GM19023 (cell line): Measurements from ENCODE around the gene CASQ2.
A peak's percentile ranks its signal among the peaks of the same experiment; 100 is the strongest.

Experiments used
- ATAC-seq: cut with Tn5 transposase; IDR thresholded peaks from one replicate; pipeline ENCODE4 v1.9.1; 2021; ENCODE audit warnings: mild to moderate bottlenecking, moderate library complexity; ENCODE audit not compliant: unreplicated experiment

Gene CASQ2

GRCh38 chr1:115701090-115701489, 67.4 kb downstream of the CASQ2 start:
- ATAC-seq = no peak

- ATAC-seq = no peak
Measured at GRCh38 chr1:115697619-115698018, 70.9 kb downstream of the CASQ2 start.

GRCh38 chr1:115694805-115695204, 73.7 kb downstream of the CASQ2 start:
- ATAC-seq = no peak

GRCh38 chr1:115692224-115692623, 76.3 kb downstream of the CASQ2 start:
- no peak for ATAC-seq

GRCh38 chr1:115690972-115691371, 77.5 kb downstream of the CASQ2 start:
- no peak for ATAC-seq

- no peak for ATAC-seq
Measured at GRCh38 chr1:115687744-115688143, 80.8 kb downstream of the CASQ2 start.

GRCh38 chr1:115685029-115685705, 83.3 kb downstream of the CASQ2 start:
- no peak for ATAC-seq

- no peak for ATAC-seq
Measured at GRCh38 chr1:115682792-115683191, 85.7 kb downstream of the CASQ2 start.

- no peak for ATAC-seq
Measured at GRCh38 chr1:115680730-115681111, 87.8 kb downstream of the CASQ2 start.

- peak; percentile 40 for ATAC-seq
Measured at GRCh38 chr1:115679141-115679611, 89.3 kb downstream of the CASQ2 start.

GRCh38 chr1:115678141-115678540, 90.4 kb downstream of the CASQ2 start:
- no peak for ATAC-seq

GRCh38 chr1:115677565-115677964, 90.9 kb downstream of the CASQ2 start:
- no peak for ATAC-seq

- no peak for ATAC-seq
Measured at GRCh38 chr1:115677182-115677555, 91.3 kb downstream of the CASQ2 start.

GRCh38 chr1:115676498-115677181, 91.9 kb downstream of the CASQ2 start:
- no peak for ATAC-seq

GRCh38 chr1:115672224-115673009, 96.1 kb downstream of the CASQ2 start:
- no peak for ATAC-seq

GRCh38 chr1:115671176-115671934, 97.2 kb downstream of the CASQ2 start:
- ATAC-seq = no peak

- no peak for ATAC-seq
Measured at GRCh38 chr1:115670476-115671175, 97.9 kb downstream of the CASQ2 start.

- ATAC-seq = no peak
Measured at GRCh38 chr1:115669886-115670285, 98.6 kb downstream of the CASQ2 start.

GRCh38 chr1:115669002-115669673, 99.4 kb downstream of the CASQ2 start:
- ATAC-seq = no peak

GRCh38 chr1:115668579-115668978, 99.9 kb downstream of the CASQ2 start:
- ATAC-seq = no peak
